Right lobe of liver (tissue), 4 donors: ENCODE results near the gene ZNF778.
"Not testable (repeated sequence)": the region's sequence is repeated elsewhere in the genome, so short reads cannot be mapped to it uniquely, and the experiment has no call there.

Experiments
- CTCF ChIP-seq, 4 donors: fragments of 200-600 bp in 3 of 4; fragments of 450-650 bp in 1 of 4; IDR thresholded peaks; one replicate each; pipeline versions ENCODE4 v1.5.1 to v1.8.0; 2016 to 2022; ENCODE audit warnings: antibody characterized with exemption in 4 of 4, mild to moderate bottlenecking in 2 of 4
- POLR2A ChIP-seq: fragments of 450-650 bp; IDR thresholded peaks from one replicate; pipeline ENCODE4 v1.6.1; 2017; ENCODE audit warnings: antibody characterized with exemption, mild to moderate bottlenecking
- donor health status: DM: no; HTN: no; CAD: no.
- donor health status: DM: no; HTN: no; CAD: no.
- donor health status: DM: no; HTN: yes; CAD: no.

- TF ChIP-seq POLR2A; CTCF (IDR thresholded peaks at IDR 0.05): not testable (repeated sequence)
These were observed 31.5 kb upstream of the ZNF778 start for GRCh38 chr16:89185887-89186592.
